Ovary (tissue), 9 donors: ENCODE results near the gene PRPS1L1. TPM values are rescaled to one million over a fixed set of nuclear protein-coding genes. Genes with fewer than 3 reads are reported as not detected.

Experiments used
- DNase-seq, 5 donors: peaks; one replicate each; pipeline ENCODE4 v3.0.0-alpha.2; 2019 to 2020
- H3K27ac ChIP-seq, 2 donors: fragments of 200-600 bp; one replicate each; pipeline versions ENCODE4 v1.5.1 to v1.8.0; 2019 to 2022
- H3K27me3 ChIP-seq: fragments of 200-600 bp; one replicate; pipeline ENCODE4 v1.8.0; 2022
- H3K36me3 ChIP-seq: fragments of 200-600 bp; sonication (generic); one replicate; pipeline ENCODE4 v1.5.1; 2019
- H3K4me1 ChIP-seq: one replicate; pipeline ENCODE4 v1.8.1; 2013; ENCODE audit warnings: mild to moderate bottlenecking, moderate library complexity; ENCODE audit not compliant: insufficient read depth
- H3K4me3 ChIP-seq: fragments of 200-600 bp; sonication (generic); one replicate; pipeline ENCODE4 v1.5.1; 2017
- H3K9me3 ChIP-seq, 2 donors: fragments of 200-600 bp in 1 of 2; sonication (generic) in 1 of 2; one replicate each; pipeline versions ENCODE4 v1.5.1 to v1.8.1; 2013 to 2019; ENCODE audit warnings: mild to moderate bottlenecking in 1 of 2, moderate library complexity in 1 of 2
- CTCF ChIP-seq, 3 donors: fragments of 450-650 bp in 2 of 3; fragments of 200-600 bp in 1 of 3; IDR thresholded peaks; one replicate each; pipeline versions ENCODE4 v1.5.1 to v1.8.0; 2016 to 2022; ENCODE audit warnings: antibody characterized with exemption in 3 of 3, mild to moderate bottlenecking in 1 of 3
- EP300 ChIP-seq: sonication (generic); formaldehyde crosslinking; IDR thresholded peaks from one replicate; pipeline ENCODE4 v1.6.1; 2017; ENCODE audit warnings: antibody characterized with exemption
- POLR2A ChIP-seq: fragments of 450-650 bp; IDR thresholded peaks from one replicate; pipeline ENCODE4 v1.6.1; 2017; ENCODE audit warnings: antibody characterized with exemption, mild to moderate bottlenecking, moderate library complexity
- WGBS, 3 donors: extraction: QIAGEN DNeasy Blood & Tissue Kit in 1 of 3; methylation state at CpG; one replicate each; pipeline versions ENCODE4 v1.1.5 to v1.1.7; 2013 to 2017; 5-methylcytosine and 5-hydroxymethylcytosine counted together
- intact Hi-C, 4 donors: fragments of 100-400 bp; cut with DNase I; formaldehyde crosslinking; loops; one replicate each; pipeline versions ENCODE4 v1.11.0 to v1.15.1; 2022 to 2023
- polyA plus RNA-seq, 2 donors: library from polyadenylated mRNA; stranded (reverse); fragments of 200-250 nt in 1 of 2; fragments of 350-450 nt in 1 of 2; fragmentation: Illumina TruSeq in 1 of 2; extraction: RNeasy Lipid Tissue Mini Kit (QIAGEN cat#74804) in 1 of 2; gene quantifications; one replicate each; pipeline ENCODE4 v1.2.3, GENCODE V29; 2013 to 2014
- total RNA-seq, 7 donors: library from RNA; depleted of rRNA in 2 of 7; stranded (reverse); fragments of >200 nt in 2 of 7; fragmentation: NEBNext Ultra II Directional in 3 of 7; extraction: Animal tissue kit (Norgen Biotek cat#: 25700) in 3 of 7; gene quantifications; one replicate each; pipeline versions ENCODE4 v1.1.0 to v1.2.4, GENCODE V29; 2016 to 2023
- donor health status: DM: no; HTN: no; CAD: no; lungs with moderate emphysema.
- donor health status: DM: no; HTN: no; CAD: no.
- donor health status: Bipolar disorder and iron deficiency.
- donor health status: DM: yes; HTN: yes; CAD: no.
- donor health status: DM: no; HTN: no; CAD: no.
- donor health status: DM: yes; HTN: yes; CAD: no.

The PRPS1L1 gene
- total and polyA plus RNA-seq, 9 donors, result not detected

- 87 to 90% (median 89%) methylated on average over 3 of the region's 3 CpGs for WGBS, 3 donors
- Histone ChIP-seq H3K9me3 (no peaks in the 10 kb centered on the region), H3K4me1 (no peaks in the 10 kb centered on the region), H3K27ac (no peak overlapping the region), H3K36me3 (no peaks in the 10 kb centered on the region), H3K27me3 (no peaks in the 10 kb centered on the region), H3K4me3 (no peak overlapping the region)
- no peak for DNase-seq
- TF ChIP-seq EP300, result no peak
- no peak for TF ChIP-seq CTCF (IDR thresholded peaks at IDR 0.05)
- TF ChIP-seq POLR2A, result no peak
- intact Hi-C loops, result no loop called here
These were observed 10.0 kb upstream of the PRPS1L1 start for GRCh38 chr7:18037609-18038008.

GRCh38 chr7:18036783-18037182, 9.1 kb upstream of the PRPS1L1 start:
- Histone ChIP-seq H3K4me1 (no peaks in the 10 kb centered on the region), H3K27me3 (no peaks in the 10 kb centered on the region), H3K27ac (no peak overlapping the region), H3K36me3 (no peaks in the 10 kb centered on the region), H3K9me3 (no peaks in the 10 kb centered on the region), H3K4me3 (no peak overlapping the region)
- intact Hi-C loops, result no loop called here
- TF ChIP-seq EP300, result no peak
- no peak for TF ChIP-seq POLR2A
- WGBS, 3 donors, result 81 to 89% (median 85%) methylated on average over 3 of the region's 3 CpGs
- no peak for DNase-seq

- WGBS, 3 donors, result 0 to 13% (median 7%) methylated on average over 1 of the region's 1 CpG
- no peak overlapping the region for H3K27ac ChIP-seq
- no peak for DNase-seq
- no peak overlapping the region for H3K4me3 ChIP-seq
- no peaks in the 10 kb centered on the region for H3K9me3 ChIP-seq
- intact Hi-C loops, result no loop called here
- H3K36me3 ChIP-seq, result no peaks in the 10 kb centered on the region
- TF ChIP-seq POLR2A (no peak), CTCF (IDR thresholded peaks at IDR 0.05) (no peak), EP300 (no peak)
- no peaks in the 10 kb centered on the region for H3K27me3 ChIP-seq
- H3K4me1 ChIP-seq, result no peaks in the 10 kb centered on the region
These were observed 3.1 kb upstream of the PRPS1L1 start for GRCh38 chr7:18030758-18031157.

GRCh38 chr7:18020138-18020715, 7.4 kb downstream of the PRPS1L1 start:
- Histone ChIP-seq H3K27ac (no peak overlapping the region), H3K27me3 (no peaks in the 10 kb centered on the region)
- TF ChIP-seq CTCF (IDR thresholded peaks at IDR 0.05) (no peak), POLR2A (no peak), EP300 (no peak)

GRCh38 chr7:18019555-18019954, 8.1 kb downstream of the PRPS1L1 start:
- DNase-seq, result no peak
- no peaks in the 10 kb centered on the region for H3K27me3 ChIP-seq
- TF ChIP-seq POLR2A, result no peak
- TF ChIP-seq EP300, result no peak
- no peak for TF ChIP-seq CTCF (IDR thresholded peaks at IDR 0.05)
- intact Hi-C loops, result no loop called here
- H3K9me3 ChIP-seq, result no peaks in the 10 kb centered on the region
- WGBS, 3 donors, result 42 to 59% (median 45%) methylated on average over 1 of the region's 1 CpG
- H3K4me3 ChIP-seq, result no peak overlapping the region
- H3K27ac ChIP-seq, result no peak overlapping the region
- H3K4me1 ChIP-seq, result no peaks in the 10 kb centered on the region
- H3K36me3 ChIP-seq, result no peaks in the 10 kb centered on the region

More at GRCh38 chr7:18020138-18020715, 7.4 kb downstream of the PRPS1L1 start:
- H3K4me1 ChIP-seq, result no peaks in the 10 kb centered on the region
- 69 to 82% (median 70%) methylated on average over 3 of the region's 3 CpGs for WGBS, 3 donors
- H3K36me3 ChIP-seq, result no peaks in the 10 kb centered on the region
- intact Hi-C loops, result no loop called here
- no peak overlapping the region for H3K4me3 ChIP-seq
- DNase-seq, result no peak
- no peaks in the 10 kb centered on the region for H3K9me3 ChIP-seq
